Subcutaneous abdominal adipose tissue (tissue), 5 donors: ENCODE data around the gene ALDH4A1.

ENCODE experiments used
- H3K27ac ChIP-seq: one replicate; pipeline ENCODE4 v1.7.0; 2013; ENCODE audit warnings: low read depth, mild to moderate bottlenecking, inconsistent platforms, low read length, moderate library complexity
- H3K27me3 ChIP-seq, 5 donors: one replicate each; pipeline ENCODE4 v1.7.0; 2013; ENCODE audit warnings: low read length in 5 of 5, inconsistent platforms in 1 of 5; ENCODE audit not compliant: control insufficient read depth in 5 of 5, insufficient read depth in 4 of 5
- H3K36me3 ChIP-seq, 5 donors: one replicate each; pipeline ENCODE4 v1.7.0; 2013; ENCODE audit warnings: low read length in 5 of 5; ENCODE audit not compliant: control insufficient read depth in 5 of 5, insufficient read depth in 5 of 5
- H3K4me1 ChIP-seq, 5 donors: one replicate each; pipeline ENCODE4 v1.7.0; 2013; ENCODE audit warnings: low read length in 5 of 5, mild to moderate bottlenecking in 3 of 5, moderate library complexity in 1 of 5; ENCODE audit not compliant: control insufficient read depth in 5 of 5, insufficient read depth in 5 of 5
- H3K4me3 ChIP-seq, 5 donors: one replicate each; pipeline ENCODE4 v1.7.0; 2013; ENCODE audit warnings: low read length in 5 of 5, low read depth in 1 of 5
- H3K9ac ChIP-seq, 5 donors: one replicate each; pipeline ENCODE4 v1.7.0; 2013; ENCODE audit warnings: low read length in 5 of 5, mild to moderate bottlenecking in 4 of 5, moderate library complexity in 3 of 5
- H3K9me3 ChIP-seq, 5 donors: one replicate each; pipeline ENCODE4 v1.7.0; 2013; ENCODE audit warnings: low read length in 5 of 5; ENCODE audit not compliant: control insufficient read depth in 5 of 5
- donor health status: healthy.
- donor health status: healthy.
- donor health status: healthy.
- donor health status: healthy.
- donor health status: healthy.

The ALDH4A1 gene

DNA sequence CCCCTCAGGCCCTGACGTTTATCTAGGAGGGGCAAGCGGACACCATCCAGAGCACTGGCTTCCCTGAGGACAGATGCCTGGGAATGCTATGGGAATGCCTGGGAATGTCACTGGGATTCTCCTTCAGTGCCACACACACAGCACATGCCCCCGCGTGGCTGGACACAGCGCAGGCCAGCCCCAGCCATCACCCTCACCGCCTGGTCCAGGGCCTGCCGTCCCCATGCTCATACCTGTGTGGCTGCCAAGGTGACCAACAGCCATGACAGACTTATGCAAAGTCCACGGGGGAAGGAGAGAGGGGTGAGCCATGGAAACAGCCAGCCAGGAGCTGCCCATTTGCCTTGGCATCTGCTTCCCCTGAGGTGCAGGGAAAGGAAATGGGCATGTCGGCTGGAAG is 37.2 kb downstream of the ALDH4A1 start:
- no peak overlapping the region for H3K27ac ChIP-seq
- H3K9ac ChIP-seq, result no peak overlapping the region
- no peaks in the 10 kb centered on the region for H3K36me3 ChIP-seq
- no peaks in the 10 kb centered on the region for H3K9me3 ChIP-seq
- peaks cover 0 to 11% (median 4%) of the 10 kb centered on the region in 5 donors for H3K27me3 ChIP-seq
- H3K4me3 ChIP-seq, result no peak overlapping the region
- peaks cover 0 to 5% (median 4%) of the 10 kb centered on the region in 5 donors for H3K4me1 ChIP-seq

- no peaks in the 10 kb centered on the region for H3K36me3 ChIP-seq
- no peaks in the 10 kb centered on the region for H3K4me1 ChIP-seq
- H3K27ac ChIP-seq, result no peak overlapping the region
Measured at GRCh38 chr1:18861590-18861989, 40.8 kb downstream of the ALDH4A1 start.

GRCh38 chr1:18861082-18861481 is 41.3 kb downstream of the ALDH4A1 start:
- Histone ChIP-seq H3K36me3 (no peaks in the 10 kb centered on the region), H3K4me1 (no peaks in the 10 kb centered on the region), H3K9ac (no peak overlapping the region), H3K27ac (no peak overlapping the region), H3K4me3 (no peak overlapping the region), H3K9me3 (peaks cover 0 to 4% (median 0%) of the 10 kb centered on the region in 5 donors), H3K27me3 (peaks cover 2 to 15% (median 4%) of the 10 kb centered on the region in 5 donors)

More at GRCh38 chr1:18861590-18861989, 40.8 kb downstream of the ALDH4A1 start:
- no peak overlapping the region for H3K9ac ChIP-seq
- H3K4me3 ChIP-seq, result no peak overlapping the region
- H3K9me3 ChIP-seq, result peaks cover 0 to 4% (median 0%) of the 10 kb centered on the region in 5 donors
- peaks cover 2 to 15% (median 4%) of the 10 kb centered on the region in 5 donors for H3K27me3 ChIP-seq

- Histone ChIP-seq H3K4me1 (no peaks in the 10 kb centered on the region), H3K27ac (no peak within 1 kb of the TSS), H3K9me3 (peaks cover 0 to 4% (median 0%) of the 10 kb centered on the region in 5 donors), H3K4me3 (no peak within 1 kb of the TSS), H3K36me3 (no peaks in the 10 kb centered on the region), H3K9ac (no peak within 1 kb of the TSS), H3K27me3 (peaks cover 2 to 11% (median 5%) of the 10 kb centered on the region in 5 donors)
Measured at GRCh38 chr1:18859560-18859959, 42.8 kb downstream of the ALDH4A1 start, which contains the start of gene TAS1R2. TSS of gene TAS1R2 (minus strand) at chr1:18859660. CDS start at chr1:18859660, 0 bp downstream.

- Histone ChIP-seq H3K9ac (no peak overlapping the region), H3K4me1 (no peaks in the 10 kb centered on the region), H3K27me3 (peaks cover 3 to 13% (median 5%) of the 10 kb centered on the region in 5 donors), H3K4me3 (no peak overlapping the region), H3K36me3 (no peaks in the 10 kb centered on the region), H3K27ac (no peak overlapping the region), H3K9me3 (peaks cover 0 to 4% (median 0%) of the 10 kb centered on the region in 5 donors)
Measured at GRCh38 chr1:18858070-18858688, 44.2 kb downstream of the ALDH4A1 start.

- no peaks in the 10 kb centered on the region for H3K36me3 ChIP-seq
- H3K4me3 ChIP-seq, result no peak overlapping the region
- no peaks in the 10 kb centered on the region for H3K4me1 ChIP-seq
- H3K9me3 ChIP-seq, result peaks cover 0 to 4% (median 0%) of the 10 kb centered on the region in 5 donors
- no peak overlapping the region for H3K9ac ChIP-seq
- peaks cover 5 to 23% (median 9%) of the 10 kb centered on the region in 5 donors for H3K27me3 ChIP-seq
- no peak overlapping the region for H3K27ac ChIP-seq
Measured at GRCh38 chr1:18856435-18856834, 45.9 kb downstream of the ALDH4A1 start.

DNA sequence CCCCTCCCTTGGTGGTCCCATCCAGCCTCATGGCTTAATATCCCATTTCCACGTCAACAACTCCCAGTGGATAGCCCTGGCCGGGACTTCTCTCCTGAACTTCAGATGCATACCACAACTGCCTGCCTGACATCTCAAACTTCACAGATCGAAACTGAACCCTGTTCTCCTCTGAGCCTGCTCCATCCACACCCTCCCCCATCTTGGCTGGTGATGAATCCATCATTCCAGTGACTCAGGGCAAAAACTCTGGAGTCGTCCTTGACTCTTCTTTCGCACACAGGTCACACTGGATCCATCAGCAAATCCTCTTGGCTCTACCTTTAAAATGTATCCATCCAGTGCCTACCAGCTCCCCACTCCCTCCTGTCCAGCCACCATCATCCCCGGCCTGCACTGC is 46.8 kb downstream of the ALDH4A1 start:
- H3K9me3 ChIP-seq, result peaks cover 0 to 4% (median 0%) of the 10 kb centered on the region in 5 donors
- H3K27ac ChIP-seq, result no peak overlapping the region
- H3K36me3 ChIP-seq, result no peaks in the 10 kb centered on the region
- H3K4me1 ChIP-seq, result no peaks in the 10 kb centered on the region
- H3K27me3 ChIP-seq, result peaks cover 6 to 23% (median 9%) of the 10 kb centered on the region in 5 donors
- no peak overlapping the region for H3K9ac ChIP-seq
- no peak overlapping the region for H3K4me3 ChIP-seq

DNA sequence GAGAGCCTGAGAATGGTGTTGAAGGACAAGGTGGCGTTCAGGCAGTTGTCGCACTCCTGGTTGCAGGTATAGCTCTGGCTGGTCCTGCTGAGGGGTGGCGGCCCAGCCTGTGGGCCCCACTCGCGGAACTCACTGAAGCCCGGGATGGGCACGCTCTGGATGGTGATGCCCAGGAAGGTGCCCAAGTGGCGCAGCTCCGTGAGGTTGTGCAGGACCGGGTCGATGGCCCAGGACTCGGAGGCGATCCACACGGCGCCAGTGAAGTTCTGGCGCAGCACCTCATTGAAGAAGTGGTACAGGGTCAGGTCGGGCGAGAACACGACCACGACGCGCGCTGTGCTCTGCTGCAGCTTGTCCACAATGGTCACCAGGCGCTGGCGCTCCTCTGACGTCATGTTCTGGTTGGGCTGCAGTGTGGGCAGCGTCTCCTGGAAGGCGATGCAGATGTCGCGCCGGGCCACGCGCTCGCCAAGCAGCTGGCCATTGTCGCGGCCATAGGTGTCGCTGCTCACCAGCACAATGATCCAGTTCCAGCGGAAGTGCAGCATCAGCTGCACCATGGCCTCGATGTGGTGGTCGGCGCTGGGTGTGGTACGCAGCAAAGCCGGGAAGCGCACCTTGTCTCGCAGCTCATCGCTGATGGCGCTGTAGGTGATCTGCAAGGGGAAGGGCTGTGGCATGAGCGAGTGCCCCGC is 47.9 kb downstream of the ALDH4A1 start:
- Histone ChIP-seq H3K9ac (no peak overlapping the region), H3K4me3 (no peak overlapping the region), H3K9me3 (peaks cover 0 to 4% (median 0%) of the 10 kb centered on the region in 5 donors), H3K27me3 (peaks cover 6 to 28% (median 9%) of the 10 kb centered on the region in 5 donors), H3K4me1 (no peaks in the 10 kb centered on the region), H3K27ac (no peak overlapping the region), H3K36me3 (no peaks in the 10 kb centered on the region)

DNA sequence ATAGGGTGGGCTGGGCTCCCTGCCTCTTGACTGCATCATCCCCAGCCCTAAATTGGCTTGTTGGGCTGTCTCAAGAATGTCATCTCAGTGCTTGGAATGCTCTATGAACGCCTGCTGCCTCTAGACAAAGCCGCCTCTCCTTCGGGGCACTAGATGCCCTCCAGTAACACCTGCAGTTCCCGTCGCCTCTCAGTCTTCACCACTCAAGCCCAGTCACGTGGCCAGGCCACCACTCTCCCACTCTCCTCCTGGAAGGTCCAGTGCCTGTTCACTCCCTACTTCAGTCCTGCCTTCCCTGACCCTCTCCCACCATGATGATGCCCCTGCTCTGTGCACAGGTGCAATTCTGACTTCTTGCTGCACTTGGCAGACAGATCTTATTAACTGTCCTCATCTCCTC is 49.9 kb downstream of the ALDH4A1 start:
- no peak overlapping the region for H3K9ac ChIP-seq
- H3K9me3 ChIP-seq, result no peaks in the 10 kb centered on the region
- no peak overlapping the region for H3K27ac ChIP-seq
- H3K4me3 ChIP-seq, result no peak overlapping the region
- no peaks in the 10 kb centered on the region for H3K36me3 ChIP-seq
- no peaks in the 10 kb centered on the region for H3K4me1 ChIP-seq
- H3K27me3 ChIP-seq, result peaks cover 3 to 23% (median 9%) of the 10 kb centered on the region in 5 donors

DNA sequence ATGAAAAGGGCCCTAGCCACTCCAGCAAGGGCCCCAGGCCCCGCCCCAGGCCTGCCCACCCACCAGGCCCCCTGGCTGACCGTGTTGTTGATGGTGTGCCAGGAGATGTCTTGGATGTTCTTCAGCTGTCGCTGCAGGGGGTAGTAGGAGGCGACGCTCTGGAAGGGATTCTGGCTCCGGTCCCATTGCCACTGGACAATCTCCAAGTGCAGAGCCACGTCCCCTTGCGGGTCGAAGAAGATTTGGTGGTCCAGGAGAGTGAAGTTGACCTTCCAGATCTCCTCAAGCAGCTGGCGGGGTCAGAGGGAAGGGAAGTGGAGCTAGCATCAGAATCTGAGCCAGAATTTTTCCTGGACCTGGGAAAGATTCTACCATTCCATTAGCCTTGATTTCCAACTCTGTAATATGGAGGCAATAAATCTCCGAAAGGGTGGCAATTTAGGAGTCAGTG is 53.1 kb downstream of the ALDH4A1 start:
- no peak overlapping the region for H3K27ac ChIP-seq
- no peak overlapping the region for H3K4me3 ChIP-seq
- H3K9me3 ChIP-seq, result peaks cover 0 to 6% (median 4%) of the 10 kb centered on the region in 5 donors
- no peaks in the 10 kb centered on the region for H3K36me3 ChIP-seq
- peaks cover 3 to 17% (median 6%) of the 10 kb centered on the region in 5 donors for H3K27me3 ChIP-seq
- H3K9ac ChIP-seq, result no peak overlapping the region
- no peaks in the 10 kb centered on the region for H3K4me1 ChIP-seq
